Measurements from ENCODE around the gene ELK4. TPM values are rescaled to one million over a fixed set of nuclear protein-coding genes. Genes with fewer than 3 reads are reported as not detected.

The ELK4 gene
- total and polyA plus RNA-seq, 2 of the 13 experiments (the other 11 are each of a cell fraction or from before 2014, with no cell fraction given), result 8.3 to 13.1 TPM

DNA sequence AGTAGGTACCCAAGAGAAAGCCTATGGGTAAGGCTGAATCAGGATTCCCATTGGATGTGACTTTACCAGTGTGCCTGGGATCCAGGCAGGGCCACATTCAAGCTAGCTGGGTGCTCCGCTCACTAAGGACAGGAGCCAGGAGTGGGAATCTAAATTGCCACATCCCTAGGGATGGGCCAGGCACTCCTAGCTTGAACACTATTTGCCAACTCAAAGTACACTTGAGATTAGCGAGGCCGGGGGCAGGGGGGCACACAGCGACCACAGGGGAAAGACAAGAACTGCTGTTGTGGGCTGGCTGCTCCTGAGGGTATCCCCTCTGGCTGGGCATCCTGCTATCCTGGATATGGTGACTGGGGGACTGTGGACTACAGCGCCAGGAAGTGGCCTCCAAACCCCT lies 44.2 kb upstream of the ELK4 start (continued):
- TF ChIP-seq ZNF230 (CRISPR knock-in tag; IDR thresholded peaks at IDR 0.05) (no peak), ZNF335 (CRISPR knock-in tag; IDR thresholded peaks at IDR 0.05) (no peak), POGZ (CRISPR knock-in tag; IDR thresholded peaks at IDR 0.05) (peak; percentile 65; the same call in 1 of the 2 replicates), NAIF1 (CRISPR knock-in tag; IDR thresholded peaks at IDR 0.05; ENCODE audit: borderline replicate concordance) (no peak), RFXANK (CRISPR knock-in tag; IDR thresholded peaks at IDR 0.05) (no peak), HHEX (CRISPR knock-in tag; IDR thresholded peaks at IDR 0.05) (peak; percentile 48; the same call in 1 of the 2 replicates), RXRA (CRISPR knock-in tag; IDR thresholded peaks at IDR 0.05) (peak; percentile 63; the same call in 1 of the 2 replicates), NONO (IDR thresholded peaks at IDR 0.05) (no peak), NONO (CRISPR knock-in tag; conservative IDR thresholded peaks at IDR 0.05) (peak; percentile 82), KLF12 (CRISPR knock-in tag; IDR thresholded peaks at IDR 0.05; ENCODE audit: borderline replicate concordance) (no peak), MTA1 (CRISPR knock-in tag; IDR thresholded peaks at IDR 0.05; ENCODE audit: borderline replicate concordance) (peak; percentile 92; the same call in 1 of the 2 replicates), PHB2 (IDR thresholded peaks at IDR 0.05; ENCODE audit: partially characterized antibody) (no peak), ZNF883 (CRISPR knock-in tag; IDR thresholded peaks at IDR 0.05; ENCODE audit: not compliant biosample characterization) (no peak), CCAR2 (optimal IDR thresholded peaks at IDR 0.05; ENCODE audit: low read depth, low read length) (no peak), ARID2 (CRISPR knock-in tag; IDR thresholded peaks at IDR 0.05; ENCODE audit: borderline replicate concordance) (no peak), ZNF570 (CRISPR knock-in tag; IDR thresholded peaks at IDR 0.05; ENCODE audit: borderline replicate concordance) (no peak), ZNF10 (CRISPR knock-in tag; IDR thresholded peaks at IDR 0.05; ENCODE audit: borderline replicate concordance, low read depth) (no peak), CEBPG (CRISPR knock-in tag; IDR thresholded peaks at IDR 0.05) (peak; percentile 81), ETV6 (CRISPR knock-in tag; conservative IDR thresholded peaks at IDR 0.05) (no peak)
- TF ChIP-seq, protein P1, sequence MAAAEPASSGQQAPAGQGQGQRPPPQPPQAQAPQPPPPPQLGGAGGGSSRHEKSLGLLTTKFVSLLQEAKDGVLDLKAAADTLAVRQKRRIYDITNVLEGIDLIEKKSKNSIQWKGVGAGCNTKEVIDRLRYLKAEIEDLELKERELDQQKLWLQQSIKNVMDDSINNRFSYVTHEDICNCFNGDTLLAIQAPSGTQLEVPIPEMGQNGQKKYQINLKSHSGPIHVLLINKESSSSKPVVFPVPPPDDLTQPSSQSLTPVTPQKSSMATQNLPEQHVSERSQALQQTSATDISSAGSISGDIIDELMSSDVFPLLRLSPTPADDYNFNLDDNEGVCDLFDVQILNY (CRISPR knock-in tag; conservative IDR thresholded peaks at IDR 0.05), result no peak
- TF ChIP-seq, protein P2, sequence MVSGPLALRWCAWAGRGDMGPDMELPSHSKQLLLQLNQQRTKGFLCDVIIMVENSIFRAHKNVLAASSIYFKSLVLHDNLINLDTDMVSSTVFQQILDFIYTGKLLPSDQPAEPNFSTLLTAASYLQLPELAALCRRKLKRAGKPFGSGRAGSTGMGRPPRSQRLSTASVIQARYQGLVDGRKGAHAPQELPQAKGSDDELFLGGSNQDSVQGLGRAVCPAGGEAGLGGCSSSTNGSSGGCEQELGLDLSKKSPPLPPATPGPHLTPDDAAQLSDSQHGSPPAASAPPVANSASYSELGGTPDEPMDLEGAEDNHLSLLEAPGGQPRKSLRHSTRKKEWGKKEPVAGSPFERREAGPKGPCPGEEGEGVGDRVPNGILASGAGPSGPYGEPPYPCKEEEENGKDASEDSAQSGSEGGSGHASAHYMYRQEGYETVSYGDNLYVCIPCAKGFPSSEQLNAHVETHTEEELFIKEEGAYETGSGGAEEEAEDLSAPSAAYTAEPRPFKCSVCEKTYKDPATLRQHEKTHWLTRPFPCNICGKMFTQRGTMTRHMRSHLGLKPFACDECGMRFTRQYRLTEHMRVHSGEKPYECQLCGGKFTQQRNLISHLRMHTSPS (CRISPR knock-in tag; IDR thresholded peaks at IDR 0.05; ENCODE audit: low read depth), result peak; percentile 84
- TF ChIP-seq, protein P3, sequence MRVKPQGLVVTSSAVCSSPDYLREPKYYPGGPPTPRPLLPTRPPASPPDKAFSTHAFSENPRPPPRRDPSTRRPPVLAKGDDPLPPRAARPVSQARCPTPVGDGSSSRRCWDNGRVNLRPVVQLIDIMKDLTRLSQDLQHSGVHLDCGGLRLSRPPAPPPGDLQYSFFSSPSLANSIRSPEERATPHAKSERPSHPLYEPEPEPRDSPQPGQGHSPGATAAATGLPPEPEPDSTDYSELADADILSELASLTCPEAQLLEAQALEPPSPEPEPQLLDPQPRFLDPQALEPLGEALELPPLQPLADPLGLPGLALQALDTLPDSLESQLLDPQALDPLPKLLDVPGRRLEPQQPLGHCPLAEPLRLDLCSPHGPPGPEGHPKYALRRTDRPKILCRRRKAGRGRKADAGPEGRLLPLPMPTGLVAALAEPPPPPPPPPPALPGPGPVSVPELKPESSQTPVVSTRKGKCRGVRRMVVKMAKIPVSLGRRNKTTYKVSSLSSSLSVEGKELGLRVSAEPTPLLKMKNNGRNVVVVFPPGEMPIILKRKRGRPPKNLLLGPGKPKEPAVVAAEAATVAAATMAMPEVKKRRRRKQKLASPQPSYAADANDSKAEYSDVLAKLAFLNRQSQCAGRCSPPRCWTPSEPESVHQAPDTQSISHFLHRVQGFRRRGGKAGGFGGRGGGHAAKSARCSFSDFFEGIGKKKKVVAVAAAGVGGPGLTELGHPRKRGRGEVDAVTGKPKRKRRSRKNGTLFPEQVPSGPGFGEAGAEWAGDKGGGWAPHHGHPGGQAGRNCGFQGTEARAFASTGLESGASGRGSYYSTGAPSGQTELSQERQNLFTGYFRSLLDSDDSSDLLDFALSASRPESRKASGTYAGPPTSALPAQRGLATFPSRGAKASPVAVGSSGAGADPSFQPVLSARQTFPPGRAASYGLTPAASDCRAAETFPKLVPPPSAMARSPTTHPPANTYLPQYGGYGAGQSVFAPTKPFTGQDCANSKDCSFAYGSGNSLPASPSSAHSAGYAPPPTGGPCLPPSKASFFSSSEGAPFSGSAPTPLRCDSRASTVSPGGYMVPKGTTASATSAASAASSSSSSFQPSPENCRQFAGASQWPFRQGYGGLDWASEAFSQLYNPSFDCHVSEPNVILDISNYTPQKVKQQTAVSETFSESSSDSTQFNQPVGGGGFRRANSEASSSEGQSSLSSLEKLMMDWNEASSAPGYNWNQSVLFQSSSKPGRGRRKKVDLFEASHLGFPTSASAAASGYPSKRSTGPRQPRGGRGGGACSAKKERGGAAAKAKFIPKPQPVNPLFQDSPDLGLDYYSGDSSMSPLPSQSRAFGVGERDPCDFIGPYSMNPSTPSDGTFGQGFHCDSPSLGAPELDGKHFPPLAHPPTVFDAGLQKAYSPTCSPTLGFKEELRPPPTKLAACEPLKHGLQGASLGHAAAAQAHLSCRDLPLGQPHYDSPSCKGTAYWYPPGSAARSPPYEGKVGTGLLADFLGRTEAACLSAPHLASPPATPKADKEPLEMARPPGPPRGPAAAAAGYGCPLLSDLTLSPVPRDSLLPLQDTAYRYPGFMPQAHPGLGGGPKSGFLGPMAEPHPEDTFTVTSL (CRISPR knock-in tag; IDR thresholded peaks at IDR 0.05; ENCODE audit: borderline replicate concordance), result peak; percentile 83
- TF ChIP-seq, protein P4, sequence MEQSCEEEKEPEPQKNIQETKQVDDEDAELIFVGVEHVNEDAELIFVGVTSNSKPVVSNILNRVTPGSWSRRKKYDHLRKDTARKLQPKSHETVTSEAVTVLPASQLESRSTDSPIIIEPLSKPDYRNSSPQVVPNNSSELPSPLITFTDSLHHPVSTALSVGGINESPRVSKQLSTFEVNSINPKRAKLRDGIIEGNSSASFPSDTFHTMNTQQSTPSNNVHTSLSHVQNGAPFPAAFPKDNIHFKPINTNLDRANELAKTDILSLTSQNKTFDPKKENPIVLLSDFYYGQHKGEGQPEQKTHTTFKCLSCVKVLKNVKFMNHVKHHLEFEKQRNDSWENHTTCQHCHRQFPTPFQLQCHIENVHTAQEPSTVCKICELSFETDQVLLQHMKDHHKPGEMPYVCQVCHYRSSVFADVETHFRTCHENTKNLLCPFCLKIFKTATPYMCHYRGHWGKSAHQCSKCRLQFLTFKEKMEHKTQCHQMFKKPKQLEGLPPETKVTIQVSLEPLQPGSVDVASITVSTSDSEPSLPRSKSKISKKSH (CRISPR knock-in tag; IDR thresholded peaks at IDR 0.05; ENCODE audit: borderline replicate concordance), result no peak
